Neuronal stem cell (in vitro differentiated cells): ENCODE data around the gene LTBP1.

Experiments used
- DNase-seq: peaks from one replicate; pipeline ENCODE4 v3.0.0-alpha.2; 2013; ENCODE audit warnings: low spot score
- H2AFZ ChIP-seq: one replicate; pipeline ENCODE4 v1.6.1; 2013; ENCODE audit warnings: mild to moderate bottlenecking, low read length, inconsistent platforms
- H2AK5ac ChIP-seq: 2 replicates; pipeline ENCODE4 v1.6.1; 2013; ENCODE audit warnings: low read depth, mild to moderate bottlenecking, inconsistent platforms, low read length, moderate library complexity, mixed read lengths
- H2BK120ac ChIP-seq: 2 replicates; pipeline ENCODE4 v1.6.1; 2013; ENCODE audit warnings: low read depth, mild to moderate bottlenecking, inconsistent platforms, low read length, moderate library complexity, mixed read lengths
- H2BK12ac ChIP-seq: one replicate; pipeline ENCODE4 v1.6.1; 2013; ENCODE audit warnings: low read length, inconsistent platforms
- H2BK15ac ChIP-seq: 2 replicates; pipeline ENCODE4 v1.6.1; 2013; ENCODE audit warnings: mild to moderate bottlenecking, low read length, inconsistent platforms, mixed read lengths
- H2BK5ac ChIP-seq: one replicate; pipeline ENCODE4 v1.6.1; 2013; ENCODE audit warnings: inconsistent platforms, mild to moderate bottlenecking, low read length, moderate library complexity
- H3K14ac ChIP-seq: one replicate; pipeline ENCODE4 v1.6.1; 2013; ENCODE audit warnings: low read length, inconsistent platforms
- H3K18ac ChIP-seq: 2 replicates; pipeline ENCODE4 v1.6.1; 2013; ENCODE audit warnings: low read length, inconsistent platforms
- H3K23ac ChIP-seq: 2 replicates; pipeline ENCODE4 v1.6.1; 2013; ENCODE audit warnings: low read depth, mild to moderate bottlenecking, mixed read lengths, low read length, inconsistent platforms; ENCODE audit not compliant: poor library complexity
- H3K27ac ChIP-seq: replicated peaks from 3 replicates; pipeline ENCODE4 v1.5.1; 2013; ENCODE audit warnings: low read length, inconsistent platforms
- H3K27me3 ChIP-seq, 3 experiments: 2 replicates each; pipeline ENCODE4 v1.6.1; 2013; ENCODE audit warnings: low read length in 3 of 3, mild to moderate bottlenecking in 2 of 3, inconsistent platforms in 1 of 3, low read depth in 1 of 3, mixed read lengths in 1 of 3, moderate library complexity in 1 of 3; ENCODE audit not compliant: control insufficient read depth in 3 of 3, insufficient read depth in 3 of 3
- H3K36me3 ChIP-seq, 2 donors: replicated peaks in 1 of 2; 2 replicates each; pipeline ENCODE4 v1.6.1; 2013; ENCODE audit warnings: low read length in 2 of 2; ENCODE audit not compliant: control insufficient read depth in 2 of 2, insufficient read depth in 2 of 2
- H3K4ac ChIP-seq: 2 replicates; pipeline ENCODE4 v1.6.1; 2013; ENCODE audit warnings: inconsistent platforms, mild to moderate bottlenecking, low read length, moderate library complexity
- H3K4me1 ChIP-seq, 2 donors: 1 replicate in 1 of 2; 2 replicates in 1 of 2; pipeline ENCODE4 v1.6.1; 2013; ENCODE audit warnings: low read length in 2 of 2, low read depth in 1 of 2; ENCODE audit not compliant: control insufficient read depth in 2 of 2, insufficient read depth in 1 of 2
- H3K4me2 ChIP-seq: one replicate; pipeline ENCODE4 v1.6.1; 2013; ENCODE audit warnings: mild to moderate bottlenecking, low read length, inconsistent platforms; ENCODE audit not compliant: insufficient read depth, poor library complexity, severe bottlenecking
- H3K4me3 ChIP-seq, 2 donors: 2 replicates each; pipeline ENCODE4 v1.5.1; 2013; ENCODE audit warnings: low read length in 2 of 2, mild to moderate bottlenecking in 2 of 2, inconsistent platforms in 1 of 2, moderate library complexity in 1 of 2
- H3K79me1 ChIP-seq: one replicate; pipeline ENCODE4 v1.6.1; 2013; ENCODE audit warnings: low read depth, mild to moderate bottlenecking, inconsistent platforms, low read length, moderate library complexity
- H3K9ac ChIP-seq: one replicate; pipeline ENCODE4 v1.6.1; 2013; ENCODE audit warnings: mild to moderate bottlenecking, low read depth, low read length, inconsistent platforms; ENCODE audit not compliant: poor library complexity
- H3K9me3 ChIP-seq, 2 donors: replicated peaks in 1 of 2; 2 replicates each; pipeline versions ENCODE3 to v1.6.1; 2013; ENCODE audit warnings: low read length in 2 of 2, mild to moderate bottlenecking in 2 of 2, inconsistent platforms in 1 of 2, low read depth in 1 of 2, mixed read lengths in 1 of 2, moderate library complexity in 1 of 2; ENCODE audit not compliant: control insufficient read depth in 2 of 2, insufficient read depth in 1 of 2
- H4K8ac ChIP-seq: one replicate; pipeline ENCODE4 v1.6.1; 2013; ENCODE audit warnings: low read depth, mild to moderate bottlenecking, inconsistent platforms, low read length, moderate library complexity
- H4K91ac ChIP-seq: one replicate; pipeline ENCODE4 v1.6.1; 2013; ENCODE audit warnings: low read length, low read depth, mild to moderate bottlenecking, inconsistent platforms; ENCODE audit not compliant: poor library complexity
- WGBS, 2 donors: extraction: QIAGEN DNeasy Blood & Tissue Kit; methylation state at CpG; one replicate each; pipeline ENCODE4 v1.1.7; 2013; ENCODE audit warnings: missing lambda C conversion rate in 2 of 2, mixed read lengths in 1 of 2; ENCODE audit not compliant: insufficient read length in 2 of 2, insufficient replicate concordance in 1 of 2; ENCODE audit errors: extremely low coverage in 2 of 2; 5-methylcytosine and 5-hydroxymethylcytosine counted together

LTBP1 gene

DNA sequence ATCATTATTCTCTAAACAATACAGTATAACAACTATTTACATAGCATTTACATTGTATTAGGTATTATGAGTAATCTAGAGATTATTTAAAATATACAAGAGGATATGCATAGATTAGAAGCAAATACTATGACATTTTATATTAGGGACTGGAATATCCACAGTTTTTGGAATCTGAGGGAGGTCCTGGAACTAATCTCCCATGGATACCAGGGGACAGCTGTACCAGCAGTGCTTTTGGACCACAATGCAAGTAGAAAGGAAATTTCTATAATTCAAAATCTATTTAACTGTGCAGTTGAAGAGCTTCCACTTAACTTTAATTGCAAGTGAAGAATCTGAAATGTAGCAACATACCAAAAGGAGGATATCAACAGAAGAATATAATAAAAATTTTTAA, 120.8 kb downstream of the LTBP1 start:
- Histone ChIP-seq H4K8ac (no peak overlapping the region), H3K4me1 (no peaks in the 10 kb centered on the region), H3K4ac (no peak overlapping the region)

DNA sequence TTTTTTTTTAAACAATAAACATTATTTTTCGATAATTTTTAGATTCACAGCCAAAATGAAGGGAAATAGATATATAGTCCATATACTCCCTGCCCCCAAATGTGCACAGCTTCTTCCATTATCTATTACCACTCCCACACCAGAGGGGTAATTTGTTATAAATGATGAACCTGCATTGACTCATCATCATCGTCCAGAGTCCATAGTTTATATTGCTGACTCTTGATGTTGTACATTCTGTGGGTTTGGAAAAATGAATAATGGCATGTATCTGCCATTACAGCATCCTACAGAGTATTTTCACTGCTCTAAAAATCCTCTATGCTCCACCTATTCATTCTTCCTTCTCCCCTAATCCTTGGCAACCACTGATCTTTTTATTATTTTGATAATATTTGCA, 121.5 kb downstream of the LTBP1 start:
- H3K4ac ChIP-seq = no peak overlapping the region
- no peak overlapping the region for H2AFZ ChIP-seq
- H3K79me1 ChIP-seq = no peaks in the 10 kb centered on the region
- H3K9me3 ChIP-seq = peaks cover 0 to 2% of the 10 kb centered on the region in 2 donors
- no peak overlapping the region for H3K14ac ChIP-seq
- H3K4me2 ChIP-seq = no peak overlapping the region
- no peak overlapping the region for H2BK12ac ChIP-seq
- no peak overlapping the region for H2BK5ac ChIP-seq
- no peak overlapping the region for H3K4me3 ChIP-seq
- no peak overlapping the region for H2BK15ac ChIP-seq
- no CpG with 5 or more reads among the region's 2 CpGs for WGBS, 2 donors
- no peak overlapping the region for H3K9ac ChIP-seq
- no peaks in the 10 kb centered on the region for H3K36me3 ChIP-seq
- no peak overlapping the region for H2BK120ac ChIP-seq
- no peak overlapping the region for H3K27ac ChIP-seq
- no peaks in the 10 kb centered on the region for H3K4me1 ChIP-seq
- no peak for DNase-seq
- no peak overlapping the region for H3K18ac ChIP-seq
- H3K27me3 ChIP-seq = no peaks in the 10 kb centered on the region
- H2AK5ac ChIP-seq = no peak overlapping the region
- H4K91ac ChIP-seq = no peak overlapping the region
- H3K23ac ChIP-seq = no peak overlapping the region
- H4K8ac ChIP-seq = no peak overlapping the region

More for the DNA sequence above, 120.8 kb downstream of the LTBP1 start:
- no peak overlapping the region for H3K27ac ChIP-seq
- H2BK5ac ChIP-seq = no peak overlapping the region
- H3K9ac ChIP-seq = no peak overlapping the region
- H3K4me2 ChIP-seq = no peak overlapping the region
- no peak overlapping the region for H2AFZ ChIP-seq
- H3K9me3 ChIP-seq = peaks cover 0 to 2% of the 10 kb centered on the region in 2 donors
- H3K4me3 ChIP-seq = no peak overlapping the region
- H4K91ac ChIP-seq = no peak overlapping the region
- no peak overlapping the region for H2BK120ac ChIP-seq
- no peak overlapping the region for H3K18ac ChIP-seq
- H3K27me3 ChIP-seq = no peaks in the 10 kb centered on the region
- no peak overlapping the region for H2BK15ac ChIP-seq
- H3K36me3 ChIP-seq = no peaks in the 10 kb centered on the region
- H3K14ac ChIP-seq = no peak overlapping the region
- H2BK12ac ChIP-seq = no peak overlapping the region
- H2AK5ac ChIP-seq = no peak overlapping the region
- no peaks in the 10 kb centered on the region for H3K79me1 ChIP-seq
- DNase-seq = no peak
- no peak overlapping the region for H3K23ac ChIP-seq

DNA sequence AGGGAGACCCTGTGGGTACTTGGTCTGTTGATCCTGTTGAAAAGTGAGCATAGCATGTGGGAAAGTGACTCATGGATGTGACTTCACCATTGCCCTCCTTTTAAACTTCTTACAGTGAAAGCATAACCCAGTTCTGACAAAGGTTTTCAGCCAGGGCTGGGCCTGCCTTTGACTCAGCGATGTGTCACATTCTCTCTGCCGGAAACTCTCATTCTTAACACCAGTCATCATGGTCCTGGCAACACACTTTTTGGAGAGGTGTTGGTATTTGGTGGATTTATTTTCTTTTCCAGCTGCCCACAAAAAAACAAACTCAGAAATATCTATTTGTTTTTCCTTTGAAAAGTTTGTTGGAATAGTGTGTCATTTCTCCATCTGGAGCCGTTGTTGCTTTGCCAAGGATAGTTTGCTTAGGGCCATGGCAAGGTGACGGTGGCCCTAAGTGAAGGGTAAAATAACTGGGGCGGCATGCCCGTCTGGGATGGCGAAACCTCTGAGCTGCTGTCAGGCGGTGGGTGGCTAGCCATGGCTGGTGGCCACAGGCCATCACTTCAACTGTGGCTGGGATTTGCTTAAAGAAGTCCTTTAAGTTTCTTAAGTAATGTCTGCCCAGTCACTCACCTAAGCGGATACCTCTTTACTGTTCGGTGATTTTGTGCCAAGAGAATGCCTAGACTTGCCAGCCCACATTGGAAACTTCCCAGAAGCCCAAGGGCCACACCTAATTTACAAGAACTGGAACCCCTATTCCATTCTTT, 123.3 kb downstream of the LTBP1 start:
- H2BK12ac ChIP-seq = no peak overlapping the region
- no peak overlapping the region for H4K91ac ChIP-seq
- no peak overlapping the region for H4K8ac ChIP-seq
- H3K9me3 ChIP-seq = peaks cover 0 to 2% of the 10 kb centered on the region in 2 donors
- no peak overlapping the region for H3K18ac ChIP-seq
- no CpG with 5 or more reads among the region's 10 CpGs for WGBS, 2 donors
- no peaks in the 10 kb centered on the region for H3K4me1 ChIP-seq
- no peak overlapping the region for H3K23ac ChIP-seq
- H3K14ac ChIP-seq = no peak overlapping the region
- no peak overlapping the region for H2BK5ac ChIP-seq
- no peak for DNase-seq
- H3K4me2 ChIP-seq = no peak overlapping the region
- no peaks in the 10 kb centered on the region for H3K27me3 ChIP-seq
- H3K36me3 ChIP-seq = no peaks in the 10 kb centered on the region
- no peak overlapping the region for H3K9ac ChIP-seq
- H2AFZ ChIP-seq = no peak overlapping the region
- no peak overlapping the region for H3K4me3 ChIP-seq
- no peak overlapping the region for H2BK15ac ChIP-seq
- no peak overlapping the region for H3K27ac ChIP-seq
- H2AK5ac ChIP-seq = no peak overlapping the region
- H3K4ac ChIP-seq = no peak overlapping the region
- no peak overlapping the region for H2BK120ac ChIP-seq
- H3K79me1 ChIP-seq = no peaks in the 10 kb centered on the region

DNA sequence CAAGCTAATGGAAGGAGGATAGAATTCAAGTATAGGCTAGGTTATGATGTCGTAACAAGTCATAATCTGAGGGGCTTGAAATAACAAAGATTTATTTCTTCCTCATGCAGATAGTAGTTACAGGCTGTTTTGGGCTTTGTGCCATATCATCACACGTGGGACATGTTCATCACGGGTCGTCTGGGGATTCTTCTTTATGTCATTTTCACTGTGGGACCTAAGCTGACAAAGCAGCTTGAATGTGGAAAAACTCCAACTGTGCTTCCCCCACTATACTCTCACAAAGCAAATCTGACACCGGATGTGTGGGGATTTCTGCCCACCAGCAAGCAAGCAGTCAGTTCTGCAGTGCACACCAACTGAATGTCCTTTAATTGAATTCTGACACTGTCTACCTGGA, 124.8 kb downstream of the LTBP1 start:
- H3K4me3 ChIP-seq = no peak overlapping the region
- H3K4me1 ChIP-seq = no peaks in the 10 kb centered on the region
- no peak overlapping the region for H3K4me2 ChIP-seq
- no peak overlapping the region for H2AFZ ChIP-seq
- H2BK15ac ChIP-seq = no peak overlapping the region
- no peaks in the 10 kb centered on the region for H3K79me1 ChIP-seq
- peaks cover 0 to 2% of the 10 kb centered on the region in 2 donors for H3K9me3 ChIP-seq
- no peak overlapping the region for H3K18ac ChIP-seq
- no peaks in the 10 kb centered on the region for H3K27me3 ChIP-seq
- DNase-seq = no peak
- H3K4ac ChIP-seq = no peak overlapping the region
- H3K14ac ChIP-seq = no peak overlapping the region
- no peak overlapping the region for H4K91ac ChIP-seq
- no peak overlapping the region for H2BK5ac ChIP-seq
- H3K36me3 ChIP-seq = no peaks in the 10 kb centered on the region
- no peak overlapping the region for H2AK5ac ChIP-seq
- H3K9ac ChIP-seq = no peak overlapping the region
- no peak overlapping the region for H2BK120ac ChIP-seq
- no peak overlapping the region for H4K8ac ChIP-seq
- no peak overlapping the region for H3K23ac ChIP-seq
- no peak overlapping the region for H3K27ac ChIP-seq
- no CpG with 5 or more reads among the region's 5 CpGs for WGBS, 2 donors
- H2BK12ac ChIP-seq = no peak overlapping the region
